Measurements from ENCODE around the gene TAX1BP1. TPM values are rescaled to one million over a fixed set of nuclear protein-coding genes. Genes with fewer than 3 reads are reported as not detected.

The TAX1BP1 gene
- polyA plus RNA-seq, 1 donor from 2014 or later, result 115 TPM

- Histone ChIP-seq H3K9me2 (ENCODE audit: insufficient read depth, low read length) (no peaks in the 10 kb centered on the region), H3F3A (ENCODE audit: insufficient read depth, low read length, poor library complexity, severe bottlenecking) (no peaks in the 10 kb centered on the region), H3K36me3 (ENCODE audit: insufficient read depth, low read length) (no peaks in the 10 kb centered on the region), H3K27ac (ENCODE audit: low read length) (no peak overlapping the region), H3K79me2 (replicated peaks; ENCODE audit: insufficient read depth, low read length) (peaks cover 2% of the 10 kb centered on the region), H2AFZ (ENCODE audit: low read depth, low read length) (no peak overlapping the region), H3K9me3 (ENCODE audit: low read length) (no peaks in the 10 kb centered on the region), H4K20me1 (ENCODE audit: insufficient read depth) (no peaks in the 10 kb centered on the region), H3K4me2 (ENCODE audit: low read length) (no peak overlapping the region), H3K4me3 (ENCODE audit: low read length) (no peak overlapping the region), H3K9ac (ENCODE audit: low read length) (no peak overlapping the region), H3K27me3 (ENCODE audit: insufficient read depth, low read depth, low read length) (no peaks in the 10 kb centered on the region)
- TF ChIP-seq RAD21 (conservative IDR thresholded peaks at IDR 0.05), result no peak
- no peak for TF ChIP-seq TAF1 (IDR thresholded peaks at IDR 0.05; ENCODE audit: low read depth)
- no peak for TF ChIP-seq CTCF (IDR thresholded peaks at IDR 0.05; ENCODE audit: poor library complexity, severe bottlenecking)
- TF ChIP-seq SMC3 (conservative IDR thresholded peaks at IDR 0.05; ENCODE audit: poor library complexity), result no peak
- TF ChIP-seq EP300 (conservative IDR thresholded peaks at IDR 0.05; ENCODE audit: poor library complexity, severe bottlenecking), result no peak
- no peak for TF ChIP-seq EZH2 (IDR thresholded peaks at IDR 0.05; ENCODE audit: borderline replicate concordance, insufficient read depth, low read length, poor library complexity, severe bottlenecking)
- no peak for TF ChIP-seq REST (IDR thresholded peaks at IDR 0.05; ENCODE audit: borderline replicate concordance)
- TF ChIP-seq MXI1 (conservative IDR thresholded peaks at IDR 0.05; ENCODE audit: poor library complexity, severe bottlenecking), result no peak
- no peak for TF ChIP-seq POLR2AphosphoS5 (IDR thresholded peaks at IDR 0.05)
These were observed 4.1 kb upstream of the TAX1BP1 start for GRCh38 chr7:27735831-27736230.

- Histone ChIP-seq H3K9me2 (ENCODE audit: insufficient read depth, low read length) (no peaks in the 10 kb centered on the region), H3K9me3 (ENCODE audit: low read length) (no peaks in the 10 kb centered on the region), H3K4me2 (ENCODE audit: low read length) (no peak overlapping the region), H3K4me3 (ENCODE audit: low read length) (no peak overlapping the region), H3K27ac (ENCODE audit: low read length) (no peak overlapping the region), H3K79me2 (replicated peaks; ENCODE audit: insufficient read depth, low read length) (peaks cover 9% of the 10 kb centered on the region), H3K36me3 (ENCODE audit: insufficient read depth, low read length) (no peaks in the 10 kb centered on the region), H3K9ac (ENCODE audit: low read length) (no peak overlapping the region), H3F3A (ENCODE audit: insufficient read depth, low read length, poor library complexity, severe bottlenecking) (no peaks in the 10 kb centered on the region), H4K20me1 (ENCODE audit: insufficient read depth) (no peaks in the 10 kb centered on the region), H3K27me3 (ENCODE audit: insufficient read depth, low read depth, low read length) (no peaks in the 10 kb centered on the region), H2AFZ (ENCODE audit: low read depth, low read length) (no peak overlapping the region)
- TF ChIP-seq MXI1 (conservative IDR thresholded peaks at IDR 0.05; ENCODE audit: poor library complexity, severe bottlenecking), result no peak
- TF ChIP-seq CTCF (IDR thresholded peaks at IDR 0.05; ENCODE audit: poor library complexity, severe bottlenecking), result no peak
- TF ChIP-seq POLR2AphosphoS5 (IDR thresholded peaks at IDR 0.05), result no peak
- no peak for TF ChIP-seq REST (IDR thresholded peaks at IDR 0.05; ENCODE audit: borderline replicate concordance)
- no peak for TF ChIP-seq EP300 (conservative IDR thresholded peaks at IDR 0.05; ENCODE audit: poor library complexity, severe bottlenecking)
- no peak for TF ChIP-seq TAF1 (IDR thresholded peaks at IDR 0.05; ENCODE audit: low read depth)
- no peak for TF ChIP-seq EZH2 (IDR thresholded peaks at IDR 0.05; ENCODE audit: borderline replicate concordance, insufficient read depth, low read length, poor library complexity, severe bottlenecking)
- TF ChIP-seq SMC3 (conservative IDR thresholded peaks at IDR 0.05; ENCODE audit: poor library complexity), result no peak
- no peak for TF ChIP-seq RAD21 (conservative IDR thresholded peaks at IDR 0.05)
These were observed 2.8 kb upstream of the TAX1BP1 start for GRCh38 chr7:27737178-27737577.
